Breast epithelium (tissue), 4 donors: ENCODE measurements around the gene TSPAN2. TPM values are rescaled to one million over a fixed set of nuclear protein-coding genes. Genes with fewer than 3 reads are reported as not detected.

Experiments
- DNase-seq, 2 donors: peaks; one replicate each; pipeline ENCODE4 v3.0.0-alpha.2; 2019; ENCODE audit warnings: low spot score in 2 of 2
- H3K27ac ChIP-seq, 2 donors: fragments of 200-600 bp; sonication (generic) in 1 of 2; one replicate each; pipeline ENCODE4 v1.5.1; 2016 to 2019; ENCODE audit warnings: mild to moderate bottlenecking in 1 of 2
- H3K27me3 ChIP-seq, 2 donors: fragments of 200-600 bp; sonication (generic) in 1 of 2; one replicate each; pipeline versions ENCODE4 v1.5.1 to v1.6.0; 2017 to 2019; ENCODE audit warnings: control low read depth in 1 of 2, mild to moderate bottlenecking in 1 of 2
- H3K36me3 ChIP-seq: fragments of 200-600 bp; one replicate; pipeline ENCODE4 v1.5.1; 2019
- H3K4me1 ChIP-seq, 2 donors: fragments of 200-600 bp; sonication (generic); one replicate each; pipeline ENCODE4 v1.5.1; 2016 to 2019; ENCODE audit warnings: control low read depth in 1 of 2
- H3K4me3 ChIP-seq, 3 donors: fragments of 200-600 bp; sonication (generic); 1 replicate in 2 of 3; 2 replicates in 1 of 3; pipeline ENCODE4 v1.5.1; 2016 to 2019; ENCODE audit warnings: mild to moderate bottlenecking in 3 of 3, moderate library complexity in 2 of 3
- H3K9me3 ChIP-seq, 2 donors: fragments of 200-600 bp; sonication (generic) in 1 of 2; one replicate each; pipeline ENCODE4 v1.5.1; 2016 to 2019; ENCODE audit warnings: control low read depth in 1 of 2
- POLR2A ChIP-seq: fragments of 450-650 bp; IDR thresholded peaks from one replicate; pipeline ENCODE4 v1.6.1; 2016; ENCODE audit warnings: antibody characterized with exemption, mild to moderate bottlenecking, moderate library complexity
- POLR2AphosphoS5 ChIP-seq, 3 donors: sonication (generic); formaldehyde crosslinking; IDR thresholded peaks; one replicate each; pipeline ENCODE4 v1.6.1; 2017; ENCODE audit warnings: antibody characterized with exemption in 3 of 3
- intact Hi-C: fragments of 100-400 bp; cut with DNase I; formaldehyde crosslinking; loops from one replicate; pipeline ENCODE4 v1.15.1; 2023; ENCODE audit warnings: low total_unique reads
- total RNA-seq, 3 donors: library from RNA; depleted of rRNA; stranded (reverse); fragments of >200 nt; gene quantifications; one replicate each; pipeline ENCODE4 v1.1.0, GENCODE V29; 2016
- TF ChIP-seq, protein P1 (sequence below), 3 donors: fragments of 450-650 bp; IDR thresholded peaks; one replicate each; pipeline ENCODE4 v1.5.1; 2016 to 2017; ENCODE audit warnings: antibody characterized with exemption in 3 of 3, mild to moderate bottlenecking in 3 of 3, moderate library complexity in 3 of 3

TSPAN2 gene
- total RNA-seq, 3 donors from 2014 or later = 2.6 to 9.7 (median 3.7) TPM

DNA sequence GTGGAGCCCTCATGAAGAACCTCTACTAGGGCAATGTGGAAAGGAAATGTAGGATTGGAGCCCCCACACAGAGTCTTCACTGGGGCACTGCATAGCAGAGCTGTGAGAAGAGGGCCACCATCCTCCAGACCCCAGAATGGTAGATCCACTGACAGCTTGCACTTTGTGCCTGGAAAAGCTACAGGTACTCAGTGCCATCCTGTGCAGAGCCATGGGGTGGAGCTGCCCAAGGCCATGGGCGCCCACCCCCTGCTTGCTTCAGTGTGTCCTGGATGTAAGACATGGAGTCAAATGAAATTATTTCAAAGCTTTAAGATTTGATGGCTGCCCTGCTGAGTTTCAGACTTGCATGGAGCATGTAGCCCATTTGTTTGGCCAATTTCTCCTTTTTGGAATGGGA, 76.9 kb downstream of the TSPAN2 start:
- intact Hi-C loops = loop anchor here (1.0 to 5.0 kb wide), 2 partner anchors 16 to 1020 kb away; no protein-coding TSS in a partner anchor
- Histone ChIP-seq H3K4me3 (no peak overlapping the region), H3K4me1 (no peaks in the 10 kb centered on the region), H3K27me3 (no peaks in the 10 kb centered on the region), H3K27ac (no peak overlapping the region), H3K9me3 (no peaks in the 10 kb centered on the region), H3K36me3 (no peaks in the 10 kb centered on the region)
- TF ChIP-seq POLR2A (no peak), POLR2AphosphoS5 (IDR thresholded peaks at IDR 0.05) (no peak)
- TF ChIP-seq, protein P1, sequence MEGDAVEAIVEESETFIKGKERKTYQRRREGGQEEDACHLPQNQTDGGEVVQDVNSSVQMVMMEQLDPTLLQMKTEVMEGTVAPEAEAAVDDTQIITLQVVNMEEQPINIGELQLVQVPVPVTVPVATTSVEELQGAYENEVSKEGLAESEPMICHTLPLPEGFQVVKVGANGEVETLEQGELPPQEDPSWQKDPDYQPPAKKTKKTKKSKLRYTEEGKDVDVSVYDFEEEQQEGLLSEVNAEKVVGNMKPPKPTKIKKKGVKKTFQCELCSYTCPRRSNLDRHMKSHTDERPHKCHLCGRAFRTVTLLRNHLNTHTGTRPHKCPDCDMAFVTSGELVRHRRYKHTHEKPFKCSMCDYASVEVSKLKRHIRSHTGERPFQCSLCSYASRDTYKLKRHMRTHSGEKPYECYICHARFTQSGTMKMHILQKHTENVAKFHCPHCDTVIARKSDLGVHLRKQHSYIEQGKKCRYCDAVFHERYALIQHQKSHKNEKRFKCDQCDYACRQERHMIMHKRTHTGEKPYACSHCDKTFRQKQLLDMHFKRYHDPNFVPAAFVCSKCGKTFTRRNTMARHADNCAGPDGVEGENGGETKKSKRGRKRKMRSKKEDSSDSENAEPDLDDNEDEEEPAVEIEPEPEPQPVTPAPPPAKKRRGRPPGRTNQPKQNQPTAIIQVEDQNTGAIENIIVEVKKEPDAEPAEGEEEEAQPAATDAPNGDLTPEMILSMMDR (IDR thresholded peaks at IDR 0.05) = no peak
- no peak for DNase-seq

DNA sequence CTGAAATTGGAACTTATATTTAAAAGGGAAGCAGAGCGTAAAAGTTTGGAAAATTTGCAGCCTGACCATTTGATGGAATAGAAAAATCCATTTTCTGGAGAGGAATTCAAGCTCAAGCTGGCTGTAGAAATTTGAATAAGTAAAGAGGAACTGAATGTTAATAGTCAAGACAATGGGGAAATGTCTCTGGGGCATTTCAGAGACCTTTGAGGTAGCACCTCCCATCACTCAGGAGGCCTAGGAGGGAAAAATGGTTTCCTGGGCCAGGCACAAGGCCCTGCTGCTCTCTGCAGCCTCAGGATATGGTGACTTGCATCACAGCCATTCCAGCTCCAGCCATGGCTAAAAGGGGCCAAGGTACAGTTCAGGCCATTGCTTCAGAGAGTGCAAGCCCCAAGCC, 77.3 kb downstream of the TSPAN2 start:
- no peak overlapping the region for H3K4me3 ChIP-seq
- H3K36me3 ChIP-seq = no peaks in the 10 kb centered on the region
- H3K27ac ChIP-seq = no peak overlapping the region
- no peaks in the 10 kb centered on the region for H3K4me1 ChIP-seq
- H3K9me3 ChIP-seq = no peaks in the 10 kb centered on the region
- intact Hi-C loops = loop anchor here (1.0 to 5.0 kb wide), 2 partner anchors 16 to 1020 kb away; no protein-coding TSS in a partner anchor
- TF ChIP-seq POLR2AphosphoS5 (IDR thresholded peaks at IDR 0.05) (no peak), POLR2A (no peak)
- TF ChIP-seq, protein P1 (IDR thresholded peaks at IDR 0.05) = no peak
- DNase-seq = no peak
- no peaks in the 10 kb centered on the region for H3K27me3 ChIP-seq

DNA sequence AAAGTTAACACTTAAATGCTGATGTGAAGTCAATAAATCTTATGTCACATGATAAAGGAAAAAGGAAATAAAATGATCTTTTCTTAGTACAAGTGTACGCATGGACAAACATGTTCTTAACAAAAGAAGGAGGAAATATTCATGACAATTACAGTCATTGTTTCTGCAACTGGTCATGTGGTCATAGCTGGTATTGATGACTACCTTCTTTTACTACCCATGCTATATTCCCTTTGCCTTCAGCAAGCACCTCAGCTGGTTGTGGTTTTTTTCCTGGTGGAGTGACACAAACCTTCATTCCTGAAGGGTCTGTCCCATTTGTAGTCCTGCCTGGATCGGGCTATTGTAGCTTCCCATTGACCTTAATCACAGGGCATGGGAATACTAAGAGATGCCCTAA, 83.1 kb downstream of the TSPAN2 start:
- no peak for DNase-seq
- TF ChIP-seq, protein P1 (IDR thresholded peaks at IDR 0.05) = no peak
- TF ChIP-seq POLR2AphosphoS5 (IDR thresholded peaks at IDR 0.05) (no peak), POLR2A (no peak)
- Histone ChIP-seq H3K9me3 (no peaks in the 10 kb centered on the region), H3K36me3 (no peaks in the 10 kb centered on the region), H3K27me3 (no peaks in the 10 kb centered on the region), H3K4me3 (no peak overlapping the region), H3K27ac (no peak overlapping the region), H3K4me1 (no peaks in the 10 kb centered on the region)
- intact Hi-C loops = loop anchor here (5.0 kb wide), 1 partner anchor 294 kb away; no protein-coding TSS in a partner anchor

Other genes with a start within 250 kb of the TSPAN2 start
- under 1 TPM in 1 of 3 donors, not detected in 2; 0.16 TPM for gene SYCP1, start 234.6 kb downstream of the TSPAN2 start, total RNA-seq
- gene TSHB, start 59.7 kb downstream of the TSPAN2 start, total RNA-seq = not detected
- 1 to 10 TPM in 2 of 3 donors, under 1 TPM in 1; 0.64 to 7.2 (median 3.4) TPM for gene NGF, start 248.7 kb upstream of the TSPAN2 start, total RNA-seq